HS-5 (cell line): Measurements from ENCODE around the gene TBC1D17.
A peak's percentile ranks its signal among the peaks of the same experiment; 100 is the strongest.
"Not testable (repeated sequence)": the region's sequence is repeated elsewhere in the genome, so short reads cannot be mapped to it uniquely, and the experiment has no call there.

Experiments used
- DNase-seq: peaks from one replicate; pipeline ENCODE4 v3.0.0-alpha.2; 2012; ENCODE audit warnings: low read depth

The TBC1D17 gene

GRCh38 chr19:49921871-49922795, 44.6 kb downstream of the TBC1D17 start:
- peak; percentile 43 for DNase-seq

GRCh38 chr19:49923055-49924003, 45.8 kb downstream of the TBC1D17 start:
- no peak for DNase-seq

GRCh38 chr19:49924004-49924880, 46.7 kb downstream of the TBC1D17 start:
- DNase-seq, result no peak

- not testable (repeated sequence) for DNase-seq
Observed at GRCh38 chr19:49924881-49925210, 47.3 kb downstream of the TBC1D17 start.

- DNase-seq, result no peak
Observed at GRCh38 chr19:49925486-49925885, 48.0 kb downstream of the TBC1D17 start.

GRCh38 chr19:49926515-49926914, 49.0 kb downstream of the TBC1D17 start:
- DNase-seq, result no peak

GRCh38 chr19:49927526-49928264, 50.2 kb downstream of the TBC1D17 start:
- no peak for DNase-seq

- peak; percentile 57 for DNase-seq
Observed at GRCh38 chr19:49929121-49929610, 51.7 kb downstream of the TBC1D17 start, which contains the start of the genes ATF5 and NUP62. Gene ATF5 (plus strand): TSS chr19:49929205. CDS start chr19:49930851, 1,646 bp downstream. Gene NUP62 (minus strand): TSS chr19:49929504. CDS start chr19:49909807, 19,697 bp downstream.

GRCh38 chr19:49929611-49930482, 52.3 kb downstream of the TBC1D17 start:
- DNase-seq, result peak; percentile 95

- DNase-seq, result no peak
Observed at GRCh38 chr19:49930483-49931011, 53.0 kb downstream of the TBC1D17 start.

GRCh38 chr19:49931293-49932040, 54.0 kb downstream of the TBC1D17 start:
- DNase-seq, result no peak

- no peak for DNase-seq
Observed at GRCh38 chr19:49932041-49932451, 54.5 kb downstream of the TBC1D17 start.

GRCh38 chr19:49932731-49933131, 55.2 kb downstream of the TBC1D17 start:
- no peak for DNase-seq

GRCh38 chr19:49933643-49934042, 56.1 kb downstream of the TBC1D17 start:
- DNase-seq, result no peak

GRCh38 chr19:49936549-49936948, 59.0 kb downstream of the TBC1D17 start:
- no peak for DNase-seq

GRCh38 chr19:49937750-49938381, 60.4 kb downstream of the TBC1D17 start:
- DNase-seq, result peak; percentile 48
